GM19035 (cell line): Measurements from ENCODE around the gene FADS1.
A peak's percentile ranks its signal among the peaks of the same experiment; 100 is the strongest.

ENCODE experiments used
- ATAC-seq: cut with Tn5 transposase; IDR thresholded peaks from one replicate; pipeline ENCODE4 v1.9.1; 2021; ENCODE audit not compliant: unreplicated experiment

FADS1 gene

DNA sequence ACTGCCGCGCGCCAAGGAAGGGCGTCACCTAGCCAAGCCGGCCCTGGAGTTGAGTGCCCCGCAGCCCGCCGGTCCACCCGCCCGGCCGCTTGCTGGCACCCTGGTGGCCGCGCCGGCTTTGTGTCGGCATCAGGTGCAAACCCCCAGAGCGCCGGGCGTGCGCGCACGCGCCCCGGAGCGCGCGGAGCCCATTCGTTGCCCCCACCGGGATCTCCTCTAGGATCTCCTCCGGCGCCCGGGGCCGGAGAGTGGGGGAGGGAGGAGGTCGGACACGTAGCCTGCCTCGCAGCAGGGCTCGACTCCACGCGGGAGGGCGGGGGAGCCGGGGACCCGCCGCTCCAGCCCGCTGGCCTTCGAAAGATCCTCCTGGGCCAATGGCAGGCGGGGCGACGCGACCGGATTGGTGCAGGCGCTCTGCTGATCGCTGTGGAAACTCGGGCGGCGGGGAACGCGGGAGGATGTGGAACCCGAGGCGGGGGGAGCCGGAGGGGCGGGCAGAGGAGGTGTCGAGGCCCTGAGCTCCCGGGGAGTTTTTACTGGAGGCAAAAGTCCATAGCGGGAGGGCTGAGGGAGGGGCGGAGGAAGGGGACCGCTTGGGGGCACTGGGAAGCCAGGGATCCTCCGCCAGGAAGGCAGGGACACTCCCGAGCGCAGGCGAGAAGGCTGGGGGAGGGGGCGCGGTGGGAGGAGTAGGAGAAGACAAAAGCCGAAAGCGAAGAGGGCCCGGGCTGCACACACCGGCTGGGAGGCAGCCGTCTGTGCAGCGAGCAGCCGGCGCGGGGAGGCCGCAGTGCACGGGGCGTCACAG lies 11.0 kb upstream of the FADS1 start, which contains the start of gene FADS2:
Gene FADS2 (plus strand): TSS at position 730 of the 808 bp plus-strand sequence. CDS start 91 bp downstream, outside the sequence.
- ATAC-seq, result peak; percentile 74

DNA sequence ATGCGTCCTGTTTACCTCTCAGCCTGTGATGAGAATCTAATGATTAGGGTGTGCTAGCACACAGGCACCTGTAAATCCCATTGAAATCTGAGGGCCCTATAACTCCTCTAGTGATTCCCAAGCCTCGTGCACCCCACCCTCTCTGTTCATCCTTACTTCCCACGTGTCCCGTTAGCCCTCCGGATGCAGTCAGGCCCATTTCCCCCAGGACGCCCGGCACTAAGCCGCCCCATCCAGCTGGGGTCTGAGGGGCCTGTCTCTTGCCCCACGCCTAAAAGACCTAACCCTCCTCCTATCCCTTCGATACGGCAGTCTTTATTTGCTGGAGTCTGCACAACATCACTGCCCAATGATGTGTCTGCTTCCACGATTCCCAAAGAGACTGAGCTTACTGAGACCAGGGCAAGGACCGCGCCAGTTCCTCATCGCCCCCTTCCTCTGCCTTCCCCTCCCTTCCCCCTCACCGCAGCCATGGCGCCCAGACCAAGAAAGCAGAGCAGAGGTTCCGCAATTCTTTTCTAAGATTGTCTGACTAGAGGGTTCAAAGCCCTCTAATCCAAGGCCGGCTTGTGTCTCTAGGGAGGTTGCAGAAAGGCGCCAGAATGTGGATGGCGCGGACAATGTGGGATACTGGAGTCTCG lies 10.2 kb upstream of the FADS1 start:
- ATAC-seq, result peak; percentile 7

DNA sequence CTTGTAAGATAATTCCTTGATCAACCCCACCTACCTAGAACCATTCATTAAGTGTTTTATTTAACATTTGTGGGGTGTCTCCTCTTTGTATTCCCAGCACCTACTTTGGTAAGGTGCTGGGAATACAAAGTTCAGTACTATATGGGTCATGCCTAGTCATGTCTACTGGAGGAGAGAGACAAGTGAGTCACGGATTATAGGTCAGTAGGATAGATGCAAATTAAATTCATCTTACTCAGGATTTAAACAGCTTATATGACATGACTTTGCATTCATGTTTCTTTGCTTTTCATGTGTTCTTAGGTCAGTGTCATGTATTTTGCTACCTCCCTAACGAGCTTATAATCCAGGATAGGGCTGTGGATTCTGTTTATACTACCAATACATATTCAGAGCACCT lies 3.4 kb upstream of the FADS1 start:
- ATAC-seq, result no peak

DNA sequence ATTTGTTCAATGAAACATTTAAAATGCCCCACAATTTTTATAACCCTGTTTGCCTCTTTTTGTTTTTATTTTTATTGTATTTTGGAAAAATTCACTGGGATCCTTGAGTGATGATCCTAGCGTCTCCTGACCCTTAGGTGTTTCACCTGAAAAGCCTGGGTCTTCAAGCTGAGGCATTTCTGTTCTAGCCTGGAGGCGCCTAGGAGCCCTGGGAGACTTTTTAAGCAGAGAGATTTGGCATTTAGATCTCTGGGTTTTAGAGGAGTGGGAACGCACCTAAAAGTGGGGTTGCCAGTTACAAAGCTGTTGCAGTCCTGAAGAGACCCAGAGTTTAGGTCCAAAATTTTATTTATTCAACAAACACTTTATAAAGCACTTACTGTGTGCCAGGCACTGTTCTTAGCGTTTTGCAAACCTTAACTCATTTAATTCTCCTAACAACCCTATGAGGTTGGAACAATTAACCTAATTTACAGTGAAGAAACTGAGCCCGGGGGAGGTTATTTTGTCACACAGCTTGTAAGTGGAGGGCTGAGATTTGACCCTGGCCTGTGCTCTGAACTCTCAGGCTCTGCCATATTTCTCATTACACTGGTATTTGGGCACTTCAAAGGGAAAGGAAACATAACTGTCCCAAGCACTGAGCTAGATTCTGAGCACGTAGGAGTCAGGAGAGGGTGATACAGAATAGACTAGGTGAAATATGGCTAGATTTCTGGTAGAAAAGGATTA lies 834 bp upstream of the FADS1 start:
- ATAC-seq, result no peak

DNA sequence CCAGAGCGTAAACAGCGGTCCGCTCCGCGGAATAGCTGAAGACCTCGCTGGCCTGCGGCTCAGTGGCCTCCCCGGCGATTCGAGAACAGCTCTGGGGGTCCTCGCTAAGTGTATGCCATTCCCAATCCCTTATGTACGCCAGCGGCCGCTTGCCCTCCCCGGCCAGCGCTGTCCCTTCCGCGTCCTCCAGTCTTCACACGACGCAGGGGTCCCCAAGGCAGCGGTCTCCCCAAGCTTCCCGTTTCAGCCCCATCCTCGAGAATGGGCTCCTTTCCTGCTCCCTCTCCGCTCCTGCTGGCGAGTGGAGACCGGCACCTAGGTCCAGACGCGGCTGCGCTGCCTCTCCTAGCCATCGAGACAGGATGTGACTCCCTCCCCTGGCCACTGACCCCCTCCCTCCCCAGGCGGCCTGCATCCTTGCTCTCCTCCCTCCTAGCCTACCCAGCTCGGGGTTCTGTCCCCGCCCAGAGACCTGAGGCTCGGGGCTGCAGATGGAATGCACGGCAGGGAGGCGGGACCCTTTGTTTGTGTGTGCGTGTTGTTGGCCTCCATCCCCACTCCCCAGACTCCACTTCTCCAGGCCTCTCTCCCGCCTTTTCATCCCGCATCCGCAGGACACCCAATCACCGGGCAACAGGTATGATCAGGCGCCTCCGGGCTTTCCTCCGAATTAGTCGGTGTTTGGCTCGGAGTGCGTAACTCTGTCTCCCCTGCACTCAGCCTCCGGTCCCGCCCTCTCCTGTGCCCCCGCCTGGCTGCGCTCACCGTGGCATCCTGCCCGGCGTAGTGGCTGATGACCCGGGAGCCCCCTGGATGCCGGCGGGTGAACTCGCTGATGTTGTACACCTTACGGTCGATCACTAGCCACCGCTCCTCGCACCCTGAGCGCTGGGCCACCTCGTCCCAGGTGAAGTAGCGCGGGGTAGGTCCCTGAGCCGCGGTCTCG lies 740 bp downstream of the FADS1 start:
- peak; percentile 31 for ATAC-seq

DNA sequence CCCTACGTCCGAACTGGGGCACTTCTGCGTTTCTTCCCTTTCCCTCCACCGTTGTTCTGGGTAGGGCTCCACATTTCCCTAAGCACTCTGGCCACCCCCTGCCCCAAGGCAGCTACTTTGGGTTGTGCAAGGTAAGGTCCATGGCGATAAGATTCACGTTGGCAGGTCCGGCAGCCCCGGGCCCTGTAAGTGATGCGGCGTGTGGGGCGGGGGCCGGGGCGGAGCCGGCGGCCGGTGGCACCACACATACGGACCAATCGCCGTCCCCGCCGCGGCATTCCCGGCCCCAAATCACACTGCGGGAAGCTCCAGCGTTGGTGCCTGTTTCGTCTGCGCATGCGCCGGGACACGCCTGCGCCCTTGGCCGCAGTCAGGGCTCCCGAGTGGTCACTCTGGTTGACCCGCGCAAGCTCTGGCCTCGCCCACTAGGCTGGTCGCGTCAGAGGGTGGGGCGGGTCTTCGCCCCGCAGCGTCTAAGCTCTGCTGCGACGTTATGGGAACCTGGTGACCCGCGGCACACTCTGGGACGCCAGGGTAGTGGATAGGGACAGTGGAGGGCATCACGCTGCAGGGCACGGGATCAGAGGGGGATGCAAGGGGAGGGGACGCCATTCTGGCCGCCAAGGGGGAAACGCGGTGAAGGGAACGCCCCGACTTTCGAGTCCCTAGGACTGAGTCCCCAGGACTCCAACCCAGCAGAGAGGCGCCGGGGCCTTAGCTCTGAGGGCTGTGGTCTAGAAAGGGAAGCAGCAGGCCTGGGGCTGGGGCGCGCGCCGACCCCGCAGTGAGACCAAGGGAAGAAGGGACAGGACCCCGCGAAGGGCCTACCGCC lies 1.6 kb downstream of the FADS1 start:
- peak; percentile 70 for ATAC-seq

DNA sequence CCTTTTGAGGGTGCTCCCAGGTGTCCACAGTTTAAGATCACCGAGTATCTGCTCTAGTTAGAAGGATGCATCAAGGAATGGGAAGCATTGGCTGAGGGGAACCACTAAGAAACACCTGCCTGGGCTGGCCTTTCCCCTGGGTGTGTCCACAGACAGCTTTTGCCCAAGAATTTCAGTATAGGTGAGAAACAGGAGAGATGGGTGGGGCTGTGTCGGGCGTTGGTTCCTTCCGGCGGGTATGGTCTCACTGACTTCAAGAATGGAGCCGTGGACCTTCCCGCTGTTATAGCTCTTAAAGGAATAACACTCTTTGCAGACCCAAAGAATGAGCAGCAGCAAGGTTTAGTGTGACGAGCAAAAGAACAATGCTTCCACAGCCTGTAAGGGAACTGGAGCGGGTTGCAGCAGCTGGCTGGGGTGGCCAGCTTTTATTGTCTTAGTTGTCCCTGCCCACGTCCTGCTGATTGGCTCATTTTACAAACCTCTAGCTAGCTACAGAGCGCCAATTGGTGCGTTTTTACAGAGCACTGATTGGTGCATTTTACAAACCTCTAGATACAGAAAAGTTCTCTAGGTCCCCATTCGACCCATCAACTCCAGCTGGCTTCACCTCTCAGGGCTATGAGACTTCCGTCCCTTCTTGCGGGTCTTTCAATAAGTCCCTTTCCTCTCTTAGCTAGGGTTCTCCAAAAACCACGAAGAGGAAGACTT lies 2.4 kb downstream of the FADS1 start:
- ATAC-seq, result no peak

DNA sequence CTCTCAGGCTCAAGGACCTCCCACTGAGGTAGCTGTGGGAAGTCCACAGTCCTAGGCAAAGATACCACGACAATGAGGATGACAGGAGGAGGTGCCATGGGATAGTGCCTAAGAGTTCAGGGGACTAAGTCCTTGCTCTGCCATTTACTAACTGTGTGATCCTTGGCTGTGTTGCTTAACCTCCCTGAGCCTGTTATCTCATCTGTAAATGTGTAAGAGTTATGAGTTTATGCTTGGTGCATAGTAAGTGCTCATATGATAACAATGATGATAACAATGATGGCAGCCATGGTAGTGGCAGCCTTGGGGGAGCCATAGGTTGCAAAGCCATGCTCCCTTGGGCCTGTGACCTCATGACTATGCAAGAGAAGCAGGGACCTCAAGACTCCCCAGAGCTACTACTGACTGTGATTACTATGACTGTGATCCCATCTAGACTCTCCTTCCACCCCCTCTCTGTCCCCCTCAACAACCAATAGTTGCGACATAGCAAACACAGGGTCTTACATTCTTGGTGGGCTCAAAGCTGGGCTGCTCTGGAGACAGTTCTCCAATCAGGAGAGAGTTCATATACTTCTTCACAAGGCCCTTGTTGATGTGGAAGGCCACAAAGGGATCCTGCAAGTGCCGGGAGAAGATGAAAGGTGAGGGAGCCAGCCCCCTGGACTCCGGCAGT lies 3.9 kb downstream of the FADS1 start:
- ATAC-seq, result no peak

DNA sequence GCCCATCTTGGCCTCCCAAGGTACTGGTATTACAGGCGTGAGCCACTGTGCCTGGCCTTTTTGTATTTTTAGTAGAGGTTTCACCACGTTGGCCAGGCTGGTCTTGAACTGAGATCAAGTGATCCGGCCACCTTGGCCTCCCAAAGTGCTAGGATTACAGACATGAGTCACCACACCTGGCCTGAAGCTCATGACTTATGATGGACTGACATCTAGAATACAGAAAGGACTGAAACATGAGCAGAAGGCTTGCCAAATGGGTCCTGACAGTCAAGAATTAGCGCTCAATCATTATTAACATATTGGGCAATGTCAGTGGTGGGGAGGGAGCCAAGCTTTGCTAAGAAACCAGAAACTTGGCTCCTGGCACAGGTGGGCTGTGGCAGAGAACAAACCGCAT lies 5.0 kb downstream of the FADS1 start:
- no peak for ATAC-seq

DNA sequence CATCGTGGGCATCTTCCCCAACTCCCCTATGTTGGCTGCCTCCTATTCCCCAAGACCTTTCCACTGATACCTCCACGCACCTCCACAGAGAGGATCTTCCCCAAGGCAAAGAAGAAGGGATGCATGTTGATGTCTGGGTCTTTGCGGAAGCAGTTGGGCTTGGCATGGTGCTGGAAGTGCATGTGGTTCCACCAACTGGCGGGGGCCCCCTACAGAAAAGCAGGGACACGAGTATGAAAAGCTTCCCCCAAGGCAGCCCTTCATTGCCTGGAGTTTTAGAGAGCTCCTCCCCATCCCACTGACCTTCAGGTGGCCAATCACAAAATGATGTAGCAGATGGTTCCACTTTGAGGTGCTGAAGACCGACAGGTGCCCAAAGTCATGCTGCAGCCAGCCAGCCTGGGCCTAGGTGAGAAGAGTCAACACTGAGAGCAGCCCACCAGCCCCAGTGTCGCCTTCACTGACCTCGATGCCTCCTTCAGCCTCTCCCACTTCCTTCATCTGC lies 6.1 kb downstream of the FADS1 start:
- ATAC-seq, result no peak

DNA sequence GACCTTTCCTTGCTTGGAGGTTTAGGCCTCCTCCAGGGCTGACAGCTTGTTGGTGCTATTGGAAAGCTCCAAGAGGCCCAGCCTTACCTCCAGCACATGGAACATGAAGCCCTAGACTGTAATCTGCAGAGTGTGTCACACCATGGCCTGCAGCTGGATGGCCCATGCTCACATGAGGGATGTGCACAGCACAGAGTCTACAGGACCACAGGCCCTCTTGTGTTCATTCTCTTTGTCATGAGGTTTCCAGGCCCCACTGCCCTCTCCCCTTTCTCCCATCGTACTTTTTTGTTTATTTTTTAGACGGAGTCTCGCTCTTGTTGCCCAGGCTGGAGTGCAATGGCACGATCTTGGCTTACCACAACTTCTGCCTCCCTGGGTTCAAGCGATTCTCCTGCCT lies 10.0 kb downstream of the FADS1 start:
- ATAC-seq, result no peak

DNA sequence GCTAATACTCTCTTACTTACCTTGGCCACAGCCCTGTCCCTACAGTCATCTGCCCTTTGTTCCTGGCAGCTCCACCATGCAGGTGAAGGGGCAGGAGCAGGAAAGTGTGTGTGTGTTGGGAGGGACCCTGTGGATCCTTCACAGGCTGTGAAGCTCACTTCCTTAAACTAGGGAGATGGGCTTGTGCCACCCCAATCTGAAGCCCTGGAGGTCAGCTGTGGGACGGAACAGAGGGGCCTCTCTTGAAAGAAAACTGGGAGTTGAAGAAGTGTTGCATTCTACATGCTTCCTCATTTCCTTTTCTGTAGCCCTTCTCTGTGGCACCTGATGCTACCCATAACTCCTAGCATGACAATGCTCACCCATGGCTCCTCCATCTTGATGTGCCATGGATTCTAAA lies 11.7 kb downstream of the FADS1 start:
- ATAC-seq, result no peak

DNA sequence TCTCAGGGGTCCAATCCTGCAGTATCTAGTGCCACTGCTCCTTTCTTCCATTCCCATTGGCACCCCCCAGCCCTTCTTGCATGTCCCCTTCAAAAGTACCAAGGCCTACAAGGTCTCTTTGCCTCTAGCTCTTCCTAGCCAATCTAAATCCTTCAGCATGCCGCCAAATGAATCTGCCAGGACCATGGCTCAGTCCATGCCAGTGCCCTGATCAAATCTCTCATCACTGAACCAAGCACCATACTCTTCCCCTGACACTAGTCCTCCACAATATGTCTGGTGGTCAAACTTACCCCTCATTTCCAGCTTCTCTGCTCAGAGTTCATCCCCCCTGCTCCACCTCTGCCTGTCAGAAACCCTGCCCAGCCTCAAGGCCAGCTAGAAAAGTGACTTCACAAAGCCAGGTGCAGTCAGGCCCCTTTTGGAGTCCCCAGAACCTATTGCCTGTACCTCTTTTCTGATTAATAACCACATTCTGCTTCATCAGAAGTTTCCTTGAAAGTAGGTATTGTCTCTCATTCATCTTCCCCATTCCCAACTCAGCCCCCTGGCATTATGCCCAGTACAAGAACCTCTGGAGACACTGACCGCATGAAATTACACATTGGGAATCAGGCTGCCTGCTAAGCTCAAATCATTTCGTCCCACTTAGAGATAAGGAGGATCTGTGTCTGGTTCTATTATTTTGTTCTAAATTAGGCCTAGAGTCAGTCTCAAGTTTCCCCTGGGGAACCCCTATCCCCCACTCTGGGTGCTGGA lies 12.7 kb downstream of the FADS1 start:
- no peak for ATAC-seq

DNA sequence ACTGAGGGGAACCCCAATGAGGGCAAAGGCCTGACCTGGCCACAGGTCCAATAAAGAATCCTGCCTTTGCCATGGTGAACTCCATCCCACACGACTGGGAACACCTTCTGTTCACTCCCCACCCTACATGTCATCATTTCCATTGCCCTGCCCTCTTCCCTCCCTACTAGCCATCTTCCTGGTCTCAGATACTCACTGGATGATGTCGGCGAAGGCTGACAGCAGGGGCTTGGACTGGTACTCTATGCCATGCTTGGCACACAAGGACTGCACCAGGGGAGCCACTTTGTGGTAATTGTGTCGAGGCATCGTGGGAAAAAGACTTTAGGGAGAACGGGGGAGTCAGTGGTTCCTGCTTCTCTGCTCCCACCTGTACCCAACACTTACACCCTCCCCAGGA lies 14.2 kb downstream of the FADS1 start:
- no peak for ATAC-seq

DNA sequence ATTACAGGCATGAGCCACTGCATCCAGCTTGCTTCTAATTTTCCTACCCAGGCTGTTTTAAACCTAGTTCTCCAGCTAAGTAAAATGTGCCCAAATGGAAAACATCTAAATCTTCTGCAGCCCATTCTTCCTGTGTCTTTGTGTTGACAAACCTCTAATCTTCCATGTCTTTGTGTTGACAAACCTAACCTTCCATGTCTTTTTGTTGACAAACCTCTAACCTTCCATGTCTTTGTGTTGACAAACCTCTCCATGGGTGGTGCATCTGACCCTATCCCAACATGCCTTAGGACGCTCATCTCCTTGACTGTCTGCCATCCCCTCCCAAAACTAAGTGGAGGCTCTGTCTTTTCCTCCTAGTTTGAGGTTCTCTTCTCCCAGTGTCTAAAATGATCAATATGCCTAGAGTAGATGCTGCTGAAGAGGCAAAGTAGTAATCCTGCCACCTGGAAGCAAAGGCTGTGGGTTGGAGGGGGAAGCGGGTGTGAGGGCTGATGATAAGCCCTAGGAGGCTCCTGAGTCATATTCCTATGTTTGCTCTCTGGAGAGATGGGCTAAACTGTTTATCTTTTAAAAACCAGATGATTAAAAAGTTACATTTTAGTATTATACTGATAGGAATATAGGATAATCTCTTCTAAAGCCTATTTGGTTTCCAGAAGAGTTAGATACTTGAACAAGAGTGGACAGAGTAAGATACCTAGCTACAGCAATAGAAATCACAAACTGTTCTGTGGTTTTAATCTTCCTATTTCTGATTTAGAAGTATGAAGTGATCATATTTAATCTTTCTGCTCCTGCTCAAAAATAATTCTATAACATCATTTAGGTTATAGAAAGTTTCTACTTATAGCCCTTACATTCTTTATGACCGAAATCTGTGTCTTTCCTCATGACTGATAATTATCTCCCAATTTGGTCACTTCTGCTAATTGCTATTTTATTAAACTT lies 16.2 kb downstream of the FADS1 start:
- no peak for ATAC-seq

DNA sequence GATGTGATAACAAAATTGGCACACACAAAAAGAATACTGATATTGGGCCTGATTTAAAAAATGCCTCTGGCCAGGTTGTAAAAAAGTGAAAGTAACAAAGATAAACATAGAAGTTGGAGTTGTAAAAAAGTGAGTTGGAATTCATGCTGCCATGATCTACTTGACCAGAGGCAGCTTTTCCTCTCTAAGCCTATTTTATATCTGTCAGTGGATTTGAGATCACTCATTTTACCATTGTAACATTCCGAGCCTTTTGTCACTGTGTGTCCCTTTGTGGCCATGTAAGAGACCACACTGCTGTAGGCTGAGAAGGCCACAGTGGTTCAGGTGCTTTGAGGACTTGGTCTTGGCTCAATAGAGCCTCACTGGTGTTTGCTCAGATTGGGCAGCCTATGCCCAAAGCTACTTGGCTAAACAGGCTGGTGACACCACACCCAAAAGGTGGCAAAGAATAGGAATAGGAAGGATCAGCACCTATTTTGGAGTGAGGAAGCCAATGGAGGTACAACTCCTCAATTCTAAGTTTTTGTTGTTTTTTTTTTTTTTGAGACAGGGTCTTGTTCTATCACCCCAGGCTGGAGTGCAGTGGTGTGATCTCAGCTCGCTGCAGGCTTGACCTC lies 17.0 kb downstream of the FADS1 start:
- ATAC-seq, result no peak
